WTC11 (cell line): ENCODE data around the gene CARD11. TPM values are rescaled to one million over a fixed set of nuclear protein-coding genes. Genes with fewer than 3 reads are reported as not detected.

ENCODE experiments used
- ATAC-seq: fragments of 200-7000 bp; cut with Tn5 transposase; 2 replicates; pipeline ENCODE4 v1.10.0; 2021; ENCODE audit warnings: mild to moderate bottlenecking, moderate library complexity
- CTCF ChIA-PET: fragments of 300-600 bp; sonication (Branson Sonifier 250); formaldehyde crosslinking; loops from one replicate; lab custom pipeline; 2021; ENCODE audit warnings: antibody characterized with exemption; lab: Charles Lee
- POLR2A ChIA-PET: fragments of 350-600 bp; sonication (Branson Sonifier 250); formaldehyde crosslinking; loops from one replicate; lab custom pipeline; 2021; ENCODE audit warnings: antibody characterized with exemption; lab: Charles Lee
- DNase-seq: peaks from one replicate; pipeline ENCODE4 v3.0.0; 2021; ENCODE audit warnings: low spot score
- H3K27ac Mint-ChIP-seq: 2 replicates; pipeline ENCODE4 v1.8.0; 2021; ENCODE audit warnings: mixed read lengths
- H3K27me3 Mint-ChIP-seq: 2 replicates; pipeline ENCODE4 v1.8.0; 2021; ENCODE audit warnings: low read depth, mild to moderate bottlenecking, moderate library complexity, mixed read lengths
- H3K36me3 Mint-ChIP-seq: 2 replicates; pipeline ENCODE4 v1.8.0; 2021; ENCODE audit warnings: mixed read lengths
- H3K4me1 Mint-ChIP-seq: 2 replicates; pipeline ENCODE4 v1.8.0; 2022; ENCODE audit warnings: mixed read lengths
- H3K4me3 Mint-ChIP-seq: 2 replicates; pipeline ENCODE4 v1.8.0; 2021; ENCODE audit warnings: mild to moderate bottlenecking, moderate library complexity, mixed read lengths
- H3K9me3 Mint-ChIP-seq: 2 replicates; pipeline ENCODE4 v1.8.0; 2021; ENCODE audit warnings: mixed read lengths
- AR ChIP-seq: fragments of 250-450 bp; sonication (Bioruptor Pico); IDR thresholded peaks from 2 replicates; pipeline ENCODE4 v1.9.0; 2021; ENCODE audit warnings: mild to moderate bottlenecking
- ATF2 ChIP-seq: sonication (generic); formaldehyde crosslinking; IDR thresholded peaks from 2 replicates; pipeline ENCODE4 v1.8.1; 2022; ENCODE audit warnings: low read depth, missing genetic modification reagents, borderline replicate concordance
- CREB1 ChIP-seq: sonication (generic); formaldehyde crosslinking; IDR thresholded peaks from 2 replicates; pipeline ENCODE4 v1.8.0; 2023; ENCODE audit warnings: mild to moderate bottlenecking, missing genetic modification reagents
- E2F4 ChIP-seq: sonication (generic); formaldehyde crosslinking; IDR thresholded peaks from 2 replicates; pipeline ENCODE4 v1.8.1; 2022; ENCODE audit warnings: low read depth, mild to moderate bottlenecking, moderate library complexity, missing genetic modification reagents, borderline replicate concordance
- E2F5 ChIP-seq: sonication (generic); formaldehyde crosslinking; IDR thresholded peaks from 2 replicates; pipeline ENCODE4 v1.8.1; 2022; ENCODE audit warnings: mild to moderate bottlenecking, moderate library complexity, missing genetic modification reagents
- EMX1 ChIP-seq: fragments of 250-450 bp; sonication (Bioruptor Pico); IDR thresholded peaks from 2 replicates; pipeline ENCODE4 v1.8.0; 2021; ENCODE audit warnings: mild to moderate bottlenecking
- FOXJ3 ChIP-seq: sonication (generic); formaldehyde crosslinking; IDR thresholded peaks from 2 replicates; pipeline ENCODE4 v1.9.0; 2021; ENCODE audit warnings: missing genetic modification reagents, mild to moderate bottlenecking, borderline replicate concordance
- GTF2I ChIP-seq: fragments of 250-450 bp; sonication (Bioruptor Pico); conservative IDR thresholded peaks from 2 replicates; pipeline ENCODE4 v1.4.0; 2021; ENCODE audit warnings: mild to moderate bottlenecking
- JAZF1 ChIP-seq: fragments of 250-450 bp; sonication (Bioruptor Pico); IDR thresholded peaks from 2 replicates; pipeline ENCODE4 v1.9.0; 2021; ENCODE audit warnings: moderate library complexity, mild to moderate bottlenecking, inconsistent platforms
- KAT7 ChIP-seq: sonication (generic); formaldehyde crosslinking; IDR thresholded peaks from 2 replicates; pipeline ENCODE4 v1.8.1; 2023; ENCODE audit warnings: missing genetic modification reagents, mild to moderate bottlenecking, borderline replicate concordance
- NFYB ChIP-seq: sonication (generic); formaldehyde crosslinking; conservative IDR thresholded peaks from 2 replicates; pipeline ENCODE4 v1.8.0; 2022; ENCODE audit warnings: low read depth, missing genetic modification reagents
- NR2C2 ChIP-seq: sonication (generic); formaldehyde crosslinking; IDR thresholded peaks from 2 replicates; pipeline ENCODE4 v1.8.0; 2022; ENCODE audit warnings: mild to moderate bottlenecking, missing genetic modification reagents
- OVOL2 ChIP-seq: fragments of 250-450 bp; sonication (Bioruptor Pico); IDR thresholded peaks from 2 replicates; pipeline ENCODE4 v1.9.0; 2021; ENCODE audit warnings: mild to moderate bottlenecking, borderline replicate concordance
- SMAD3 ChIP-seq: sonication (generic); formaldehyde crosslinking; IDR thresholded peaks from 2 replicates; pipeline ENCODE4 v1.8.0; 2022; ENCODE audit warnings: missing genetic modification reagents, mild to moderate bottlenecking, borderline replicate concordance
- USF1 ChIP-seq: sonication (generic); formaldehyde crosslinking; IDR thresholded peaks from 2 replicates; pipeline ENCODE4 v1.8.0; 2022; ENCODE audit warnings: mild to moderate bottlenecking, missing genetic modification reagents
- ZMAT4 ChIP-seq: fragments of 250-450 bp; sonication (Bioruptor Pico); IDR thresholded peaks from 2 replicates; pipeline ENCODE4 v1.9.0; 2021; ENCODE audit warnings: mild to moderate bottlenecking
- ZNF121 ChIP-seq: sonication (generic); formaldehyde crosslinking; IDR thresholded peaks from 2 replicates; pipeline ENCODE4 v1.8.0; 2023; ENCODE audit warnings: missing genetic modification reagents
- total RNA-seq: library from RNA; stranded (reverse); gene quantifications from 3 replicates; pipeline ENCODE4 v1.2.3, GENCODE V29; 2021
- TF ChIP-seq, protein P1 (sequence below): sonication (generic); formaldehyde crosslinking; IDR thresholded peaks from 2 replicates; pipeline ENCODE4 v1.8.1; 2023; ENCODE audit warnings: mild to moderate bottlenecking, missing genetic modification reagents, borderline replicate concordance

CARD11 gene
- total RNA-seq, 1 experiment from 2014 or later, result 40.8 TPM

- H3K9me3 Mint-ChIP-seq, result no peaks in the 10 kb centered on the region
Measured at GRCh38 chr7:2872296-2872874, 171.3 kb downstream of the CARD11 start.

DNA sequence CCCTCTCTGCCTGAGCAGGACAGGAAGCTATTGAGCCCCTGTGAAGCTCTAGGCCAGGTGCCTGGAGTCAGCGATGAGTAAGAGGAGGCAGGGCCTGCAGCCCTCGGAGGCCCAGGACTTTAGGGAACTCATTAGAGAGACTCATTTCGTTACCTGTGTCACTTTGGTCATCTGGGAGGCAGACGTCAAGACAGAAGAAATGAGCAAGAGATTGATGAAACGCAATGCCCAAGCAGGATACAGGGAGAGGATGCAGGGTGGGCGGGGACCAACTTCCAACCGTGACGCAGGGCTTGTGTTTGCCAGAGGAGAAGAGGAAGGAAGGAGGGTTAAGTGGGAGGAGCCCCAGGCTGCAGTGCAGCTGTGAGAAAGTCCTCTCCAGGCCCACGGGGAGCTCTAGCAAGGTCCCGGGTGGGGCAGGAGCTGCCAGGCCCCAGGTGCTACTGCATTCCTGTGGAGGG, 173.2 kb downstream of the CARD11 start:
- peak overlapping the region; percentile 71 for H3K27ac Mint-ChIP-seq
- H3K9me3 Mint-ChIP-seq, result no peaks in the 10 kb centered on the region
- peaks cover 26% of the 10 kb centered on the region for H3K4me1 Mint-ChIP-seq
- peak; percentile 57 for DNase-seq
- no peak overlapping the region for H3K4me3 Mint-ChIP-seq
- POLR2A ChIA-PET, result interaction anchor here (0.5 to 0.6 kb wide), 2 partner anchors 338 to 925 kb away, joined by 3 read pairs; no protein-coding TSS in a partner anchor
- CTCF ChIA-PET, result interaction anchor here (0.6 to 1.1 kb wide), 2 partner anchors 16 to 204 kb away, joined by 3 to 5 read pairs; no protein-coding TSS in a partner anchor
- H3K27me3 Mint-ChIP-seq, result no peaks in the 10 kb centered on the region
- H3K36me3 Mint-ChIP-seq, result no peaks in the 10 kb centered on the region
- ATAC-seq, result peak; percentile 58
- no peak for TF ChIP-seq USF1 (CRISPR knock-in tag)
- TF ChIP-seq NR2C2 (CRISPR knock-in tag), result 0 out of 2 replicates have a peak, but pooled peaks have one; percentile 44

More at GRCh38 chr7:2872296-2872874, 171.3 kb downstream of the CARD11 start:
- ATAC-seq, result no peak
- Mint-ChIP-seq H3K27me3 (no peaks in the 10 kb centered on the region), H3K27ac (no peak overlapping the region), H3K36me3 (no peaks in the 10 kb centered on the region), H3K4me1 (peaks cover 33% of the 10 kb centered on the region), H3K4me3 (no peak overlapping the region)
- TF ChIP-seq KAT7, result no peak
- TF ChIP-seq JAZF1, result no peak
- TF ChIP-seq ATF2 (CRISPR knock-in tag), result no peak
- no peak for TF ChIP-seq GTF2I (CRISPR knock-in tag)
- TF ChIP-seq NFYB, result no peak
- no peak for TF ChIP-seq ZMAT4 (CRISPR knock-in tag)
- no peak for TF ChIP-seq E2F5
- no peak for TF ChIP-seq ZNF121 (CRISPR knock-in tag)
- TF ChIP-seq OVOL2 (CRISPR knock-in tag), result no peak
- TF ChIP-seq, protein P1, sequence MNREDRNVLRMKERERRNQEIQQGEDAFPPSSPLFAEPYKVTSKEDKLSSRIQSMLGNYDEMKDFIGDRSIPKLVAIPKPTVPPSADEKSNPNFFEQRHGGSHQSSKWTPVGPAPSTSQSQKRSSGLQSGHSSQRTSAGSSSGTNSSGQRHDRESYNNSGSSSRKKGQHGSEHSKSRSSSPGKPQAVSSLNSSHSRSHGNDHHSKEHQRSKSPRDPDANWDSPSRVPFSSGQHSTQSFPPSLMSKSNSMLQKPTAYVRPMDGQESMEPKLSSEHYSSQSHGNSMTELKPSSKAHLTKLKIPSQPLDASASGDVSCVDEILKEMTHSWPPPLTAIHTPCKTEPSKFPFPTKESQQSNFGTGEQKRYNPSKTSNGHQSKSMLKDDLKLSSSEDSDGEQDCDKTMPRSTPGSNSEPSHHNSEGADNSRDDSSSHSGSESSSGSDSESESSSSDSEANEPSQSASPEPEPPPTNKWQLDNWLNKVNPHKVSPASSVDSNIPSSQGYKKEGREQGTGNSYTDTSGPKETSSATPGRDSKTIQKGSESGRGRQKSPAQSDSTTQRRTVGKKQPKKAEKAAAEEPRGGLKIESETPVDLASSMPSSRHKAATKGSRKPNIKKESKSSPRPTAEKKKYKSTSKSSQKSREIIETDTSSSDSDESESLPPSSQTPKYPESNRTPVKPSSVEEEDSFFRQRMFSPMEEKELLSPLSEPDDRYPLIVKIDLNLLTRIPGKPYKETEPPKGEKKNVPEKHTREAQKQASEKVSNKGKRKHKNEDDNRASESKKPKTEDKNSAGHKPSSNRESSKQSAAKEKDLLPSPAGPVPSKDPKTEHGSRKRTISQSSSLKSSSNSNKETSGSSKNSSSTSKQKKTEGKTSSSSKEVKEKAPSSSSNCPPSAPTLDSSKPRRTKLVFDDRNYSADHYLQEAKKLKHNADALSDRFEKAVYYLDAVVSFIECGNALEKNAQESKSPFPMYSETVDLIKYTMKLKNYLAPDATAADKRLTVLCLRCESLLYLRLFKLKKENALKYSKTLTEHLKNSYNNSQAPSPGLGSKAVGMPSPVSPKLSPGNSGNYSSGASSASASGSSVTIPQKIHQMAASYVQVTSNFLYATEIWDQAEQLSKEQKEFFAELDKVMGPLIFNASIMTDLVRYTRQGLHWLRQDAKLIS (CRISPR knock-in tag), result no peak
- no peak for TF ChIP-seq CREB1
- TF ChIP-seq EMX1 (CRISPR knock-in tag), result no peak
- no peak for TF ChIP-seq SMAD3 (CRISPR knock-in tag)
- no peak for DNase-seq
- CTCF ChIA-PET, result no interaction called here
- POLR2A ChIA-PET, result no interaction called here

- Mint-ChIP-seq H3K36me3 (no peaks in the 10 kb centered on the region), H3K9me3 (no peaks in the 10 kb centered on the region)
- CTCF ChIA-PET, result interaction anchor here (1.1 kb wide), 1 partner anchor 16 kb away, joined by 5 read pairs; no protein-coding TSS in a partner anchor
- TF ChIP-seq E2F4, result no peak
- TF ChIP-seq ZNF121 (CRISPR knock-in tag), result no peak
- no peak for TF ChIP-seq USF1 (CRISPR knock-in tag)
- TF ChIP-seq AR (CRISPR knock-in tag), result no peak
- no peak for TF ChIP-seq FOXJ3 (CRISPR knock-in tag)
Measured at GRCh38 chr7:2869981-2870380, 173.7 kb downstream of the CARD11 start.

More at GRCh38 chr7:2869981-2870380, 173.7 kb downstream of the CARD11 start:
- Mint-ChIP-seq H3K4me3 (no peak overlapping the region), H3K4me1 (peaks cover 26% of the 10 kb centered on the region), H3K27me3 (no peaks in the 10 kb centered on the region), H3K27ac (peak overlapping the region; percentile 71)
- POLR2A ChIA-PET, result interaction anchor here (0.6 kb wide), 1 partner anchor 925 kb away, joined by 3 read pairs; no protein-coding TSS in a partner anchor
- DNase-seq, result no peak
- no peak for ATAC-seq
